ENCODE data around the gene TDRD5. TPM values are rescaled to one million over a fixed set of nuclear protein-coding genes. Genes with fewer than 3 reads are reported as not detected.

TDRD5 gene
- total RNA-seq, 1 donor from 2014 or later, result not detected

GRCh38 chr1:179728271-179728670 lies 136.6 kb downstream of the TDRD5 start:
- no peak for DNase-seq (ENCODE audit: low spot score)
- TF ChIP-seq CTCF (IDR thresholded peaks at IDR 0.05), result no peak
- no peaks in the 10 kb centered on the region for H3K4me1 Mint-ChIP-seq (ENCODE audit: low read depth)
- H3K36me3 Mint-ChIP-seq (ENCODE audit: low read depth), result no peaks in the 10 kb centered on the region
- no peaks in the 10 kb centered on the region for H3K9me3 Mint-ChIP-seq (ENCODE audit: low read depth)
- no peak overlapping the region for H3K27ac Mint-ChIP-seq (ENCODE audit: unreplicated experiment)
- H3K4me3 Mint-ChIP-seq (ENCODE audit: unreplicated experiment), result no peak overlapping the region
- peaks cover 28% of the 10 kb centered on the region for H3K27me3 Mint-ChIP-seq (ENCODE audit: low read depth)

DNA sequence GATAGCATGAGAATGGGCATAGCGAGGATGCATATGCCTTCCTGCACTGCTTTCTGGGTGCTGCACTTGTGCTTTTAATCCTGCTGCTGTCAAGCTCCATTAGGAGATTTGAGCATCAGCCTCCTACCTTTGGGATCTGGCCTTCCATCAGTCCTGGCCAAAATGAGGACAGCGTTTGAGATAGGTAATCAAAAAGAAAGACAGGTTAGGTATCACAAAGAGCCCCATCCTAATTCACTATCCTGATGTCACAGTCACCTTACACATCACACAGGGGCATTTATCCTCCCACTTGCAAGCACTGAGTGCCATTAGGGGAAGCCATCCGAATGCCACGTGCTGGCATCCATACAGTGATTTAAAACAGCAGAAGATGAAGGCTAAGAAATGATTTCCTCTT lies 138.2 kb downstream of the TDRD5 start:
- H3K36me3 Mint-ChIP-seq (ENCODE audit: low read depth), result no peaks in the 10 kb centered on the region
- no peaks in the 10 kb centered on the region for H3K4me1 Mint-ChIP-seq (ENCODE audit: low read depth)
- peaks cover 31% of the 10 kb centered on the region for H3K27me3 Mint-ChIP-seq (ENCODE audit: low read depth)
- DNase-seq (ENCODE audit: low spot score), result no peak
- H3K4me3 Mint-ChIP-seq (ENCODE audit: unreplicated experiment), result no peak overlapping the region
- no peaks in the 10 kb centered on the region for H3K9me3 Mint-ChIP-seq (ENCODE audit: low read depth)
- H3K27ac Mint-ChIP-seq (ENCODE audit: unreplicated experiment), result no peak overlapping the region
- no peak for TF ChIP-seq CTCF (IDR thresholded peaks at IDR 0.05)

GRCh38 chr1:179731643-179732042 lies 140.0 kb downstream of the TDRD5 start:
- H3K36me3 Mint-ChIP-seq (ENCODE audit: low read depth), result no peaks in the 10 kb centered on the region
- H3K4me3 Mint-ChIP-seq (ENCODE audit: unreplicated experiment), result no peak overlapping the region
- no peak for DNase-seq (ENCODE audit: low spot score)
- no peak overlapping the region for H3K27ac Mint-ChIP-seq (ENCODE audit: unreplicated experiment)
- peaks cover 36% of the 10 kb centered on the region for H3K27me3 Mint-ChIP-seq (ENCODE audit: low read depth)
- no peak for TF ChIP-seq CTCF (IDR thresholded peaks at IDR 0.05)
- H3K4me1 Mint-ChIP-seq (ENCODE audit: low read depth), result no peaks in the 10 kb centered on the region
- H3K9me3 Mint-ChIP-seq (ENCODE audit: low read depth), result no peaks in the 10 kb centered on the region

Other genes starting within 250 kb of the TDRD5 start
- gene AXDND1, start 225.9 kb upstream of the TDRD5 start, total RNA-seq, result 0.20 to 0.23 TPM in 2 of 3 replicates, not detected in the other
- gene NPHS2, start 15.9 kb upstream of the TDRD5 start, total RNA-seq, result not detected in 3 replicates
- not detected in 3 replicates for gene FAM163A, start 151.5 kb downstream of the TDRD5 start, total RNA-seq

All from chondrocyte (in vitro differentiated cells).